OCI-LY7 (cell line): ENCODE measurements around the gene TBC1D21. TPM values are rescaled to one million over a fixed set of nuclear protein-coding genes. Genes with fewer than 3 reads are reported as not detected.

Experiments used
- BruUV-seq: library from RNA; stranded (reverse); fragments of 400-500 nt; replicated peaks from 2 replicates; lab custom pipeline; 2021; lab: Mats Ljungman, UMichigan
- CTCF ChIA-PET: fragments of 300-600 bp; sonication (Branson Sonifier 250); formaldehyde crosslinking; loops from one replicate; lab custom pipeline; 2022; ENCODE audit warnings: antibody characterized with exemption; ENCODE audit not compliant: unreplicated experiment; lab: Charles Lee
- POLR2A ChIA-PET: fragments of 300-600 bp; sonication (Branson Sonifier 250); formaldehyde crosslinking; loops from one replicate; lab custom pipeline; 2022; ENCODE audit warnings: antibody characterized with exemption; lab: Charles Lee
- DNase-seq: peaks from one replicate; pipeline ENCODE4 v3.0.0-alpha.2; 2015; ENCODE audit warnings: low spot score
- H2AFZ ChIP-seq: fragments of 200-600 bp; sonication (generic), shearing (Covaris generic); 2 replicates; pipeline ENCODE4 v1.6.1; 2014; ENCODE audit warnings: mild to moderate bottlenecking, antibody characterized with exemption, low read length, moderate library complexity
- H3K27ac ChIP-seq: fragments of 200-600 bp; sonication (generic); 2 replicates; pipeline ENCODE4 v1.5.1; 2014; ENCODE audit warnings: mixed run types, low read depth, mild to moderate bottlenecking, moderate library complexity, low read length, inconsistent platforms; ENCODE audit not compliant: poor library complexity, severe bottlenecking
- H3K36me3 ChIP-seq: fragments of 200-600 bp; sonication (generic); 2 replicates; pipeline ENCODE4 v1.6.1; 2014; ENCODE audit warnings: mild to moderate bottlenecking, antibody characterized with exemption, low read length, moderate library complexity, mixed read lengths; ENCODE audit not compliant: insufficient read depth
- H3K4me1 ChIP-seq: fragments of 200-600 bp; sonication (generic); 2 replicates; pipeline ENCODE4 v1.5.1; 2014; ENCODE audit warnings: mild to moderate bottlenecking, low read length; ENCODE audit not compliant: insufficient read depth, poor library complexity, severe bottlenecking
- H3K4me2 ChIP-seq: fragments of 200-600 bp; sonication (generic); 2 replicates; pipeline ENCODE4 v1.6.1; 2014; ENCODE audit warnings: mild to moderate bottlenecking, low read length
- H3K4me3 ChIP-seq: fragments of 200-600 bp; sonication (generic); 2 replicates; pipeline ENCODE4 v1.5.1; 2014; ENCODE audit warnings: mild to moderate bottlenecking, low read depth, low read length; ENCODE audit not compliant: poor library complexity, severe bottlenecking
- H3K79me2 ChIP-seq: fragments of 200-600 bp; sonication (generic); 2 replicates; pipeline ENCODE4 v1.6.1; 2016; ENCODE audit warnings: low read depth, mild to moderate bottlenecking, low read length, moderate library complexity, mixed read lengths; ENCODE audit not compliant: insufficient read depth
- H3K9me2 ChIP-seq: fragments of 200-600 bp; sonication (generic); 2 replicates; pipeline ENCODE4 v1.6.1; 2016; ENCODE audit warnings: mild to moderate bottlenecking, low read length, mixed read lengths; ENCODE audit not compliant: insufficient read depth
- H3K9me3 ChIP-seq: fragments of 200-600 bp; sonication (generic); 2 replicates; pipeline ENCODE4 v1.6.1; 2014; ENCODE audit warnings: mild to moderate bottlenecking, mixed run types, low read length, mixed read lengths
- H4K20me1 ChIP-seq: fragments of 200-600 bp; sonication (generic); 2 replicates; pipeline ENCODE4 v1.6.1; 2014; ENCODE audit warnings: mild to moderate bottlenecking, antibody characterized with exemption, low read length, moderate library complexity, mixed read lengths; ENCODE audit not compliant: insufficient read depth
- CTCF ChIP-seq: fragments of 200-600 bp; sonication (generic); conservative IDR thresholded peaks from 2 replicates; pipeline ENCODE4 v1.5.1; 2014; ENCODE audit warnings: mild to moderate bottlenecking, antibody characterized with exemption, low read length, moderate library complexity, mixed read lengths
- EZH2phosphoT487 ChIP-seq: fragments of 200-600 bp; sonication (generic); IDR thresholded peaks from 2 replicates; pipeline ENCODE4 v1.6.1; 2018; ENCODE audit warnings: low read depth, borderline replicate concordance, mild to moderate bottlenecking, mixed run types, antibody characterized with exemption, low read length, moderate library complexity, mixed read lengths
- intact Hi-C: fragments of 100-400 bp; cut with micrococcal nuclease; formaldehyde crosslinking; loops from one replicate; pipeline ENCODE4 v1.10.0; 2022; ENCODE audit not compliant: unreplicated experiment
- total RNA-seq, 2 experiments: library from RNA; depleted of rRNA in 1 of 2; stranded (reverse); fragments of >200 nt in 1 of 2; shearing (Covaris generic) in 1 of 2; gene quantifications; 2 replicates each; pipeline ENCODE4 v1.2.3, GENCODE V29; 2014 to 2022

Gene TBC1D21
- total RNA-seq, 2 experiments from 2014 or later: not detected

DNA sequence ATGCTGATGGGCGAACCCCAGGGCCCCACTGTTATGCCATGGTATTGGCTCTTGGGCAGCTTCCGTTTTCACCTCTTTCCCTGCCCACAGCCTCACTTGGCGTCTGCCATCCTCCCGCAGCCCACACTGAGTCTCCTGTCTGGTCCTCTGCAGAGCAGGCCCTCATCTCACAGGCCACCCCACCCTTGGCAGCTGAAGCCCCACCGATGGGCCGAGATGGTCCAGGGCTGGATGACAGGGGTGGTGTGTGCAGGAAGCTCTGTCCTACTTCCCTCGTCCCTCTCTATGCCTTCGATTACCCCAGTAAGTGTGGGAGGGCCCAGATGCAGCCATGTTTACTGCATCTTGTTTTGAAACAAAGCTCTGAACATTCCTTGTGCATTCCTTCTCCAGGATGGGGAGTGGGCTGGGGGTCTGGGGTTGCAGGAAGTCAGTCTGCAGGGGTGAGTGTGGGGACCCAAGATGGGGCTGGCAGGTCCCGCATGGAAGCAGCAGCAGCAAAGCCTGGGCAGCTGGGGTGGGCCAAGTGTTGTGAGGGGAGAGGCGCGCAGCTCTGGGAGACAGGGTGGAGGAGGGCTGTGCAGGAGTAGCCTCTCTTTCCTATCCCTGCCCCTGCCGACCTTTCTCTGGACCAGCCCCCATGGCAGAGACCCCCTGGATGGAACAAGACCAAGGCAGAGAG is 20.9 kb downstream of the TBC1D21 start:
- Histone ChIP-seq H4K20me1 (no peaks in the 10 kb centered on the region), H3K4me1 (no peaks in the 10 kb centered on the region), H3K4me2 (no peak overlapping the region), H3K9me2 (no peaks in the 10 kb centered on the region), H3K9me3 (no peaks in the 10 kb centered on the region), H3K79me2 (no peaks in the 10 kb centered on the region), H3K4me3 (no peak overlapping the region), H3K27ac (no peak overlapping the region), H3K36me3 (no peaks in the 10 kb centered on the region), H2AFZ (no peak overlapping the region)
- intact Hi-C loops: no loop called here
- TF ChIP-seq CTCF: no peak
- no peak for TF ChIP-seq EZH2phosphoT487
- ChIA-PET CTCF (interaction anchor here (0.5 kb wide), 1 partner anchor 258 kb away, joined by 8 read pairs; no protein-coding TSS in a partner anchor), POLR2A (no interaction called here)
- no TSS peak for BruUV-seq
- DNase-seq: no peak

GRCh38 chr15:73897441-73898261 is 24.3 kb downstream of the TBC1D21 start:
- Histone ChIP-seq H3K4me3 (no peak overlapping the region), H2AFZ (no peak overlapping the region), H3K79me2 (no peaks in the 10 kb centered on the region), H4K20me1 (no peaks in the 10 kb centered on the region), H3K36me3 (no peaks in the 10 kb centered on the region), H3K27ac (no peak overlapping the region), H3K9me2 (no peaks in the 10 kb centered on the region), H3K4me2 (no peak overlapping the region), H3K9me3 (no peaks in the 10 kb centered on the region), H3K4me1 (no peaks in the 10 kb centered on the region)
- POLR2A ChIA-PET: no interaction called here
- CTCF ChIA-PET: no interaction called here
- DNase-seq: peak; percentile 30
- intact Hi-C loops: no loop called here
- no TSS peak for BruUV-seq
- TF ChIP-seq CTCF (peak; percentile 81), EZH2phosphoT487 (no peak)
